Activated CD4-positive, alpha-beta T cell treated with anti-CD3 and anti-CD28 coated beads for 24 hours (primary cell): Measurements from ENCODE around the gene RUNX1.
"Not testable (repeated sequence)": the region's sequence is repeated elsewhere in the genome, so short reads cannot be mapped to it uniquely, and the experiment has no call there.

Source experiments
- DNase-seq, 2 donors: peaks; one replicate each; pipeline ENCODE4 v3.0.0-alpha.2; 2020; ENCODE audit warnings: low read depth in 2 of 2

Gene RUNX1

GRCh38 chr21:34969423-34970166 is 79.5 kb downstream of the RUNX1 start:
- no peak for DNase-seq

- DNase-seq = no peak
Observed at GRCh38 chr21:34968414-34969333, 80.4 kb downstream of the RUNX1 start.

- no peak for DNase-seq
Observed at GRCh38 chr21:34967509-34968289, 81.4 kb downstream of the RUNX1 start.

GRCh38 chr21:34966881-34967280 is 82.2 kb downstream of the RUNX1 start:
- DNase-seq = not testable (repeated sequence)

- DNase-seq = no peak
Observed at GRCh38 chr21:34965200-34966174, 83.6 kb downstream of the RUNX1 start.

GRCh38 chr21:34962586-34963222 is 86.4 kb downstream of the RUNX1 start:
- no peak for DNase-seq

GRCh38 chr21:34962136-34962535 is 87.0 kb downstream of the RUNX1 start:
- no peak for DNase-seq

GRCh38 chr21:34960687-34961086 is 88.4 kb downstream of the RUNX1 start:
- no peak for DNase-seq

GRCh38 chr21:34959607-34960006 is 89.5 kb downstream of the RUNX1 start:
- no peak for DNase-seq

GRCh38 chr21:34958040-34958439 is 91.1 kb downstream of the RUNX1 start:
- DNase-seq = no peak

GRCh38 chr21:34956416-34957316 is 92.4 kb downstream of the RUNX1 start:
- no peak for DNase-seq

GRCh38 chr21:34953950-34954349 is 95.2 kb downstream of the RUNX1 start:
- no peak for DNase-seq

- no peak for DNase-seq
Observed at GRCh38 chr21:34952701-34953100, 96.4 kb downstream of the RUNX1 start.

GRCh38 chr21:34951868-34952267 is 97.2 kb downstream of the RUNX1 start:
- DNase-seq = not testable (repeated sequence)

- DNase-seq = no peak
Observed at GRCh38 chr21:34950980-34951379, 98.1 kb downstream of the RUNX1 start.

- DNase-seq = no peak
Observed at GRCh38 chr21:34949499-34949898, 99.6 kb downstream of the RUNX1 start.

GRCh38 chr21:34949030-34949429 is 100.1 kb downstream of the RUNX1 start:
- no peak for DNase-seq

- no peak for DNase-seq
Observed at GRCh38 chr21:34948157-34948556, 100.9 kb downstream of the RUNX1 start.

GRCh38 chr21:34946916-34947534 is 102.1 kb downstream of the RUNX1 start:
- DNase-seq = no peak
